Uterus (tissue), 4 donors: Measurements from ENCODE around the gene CEP78. TPM values are rescaled to one million over a fixed set of nuclear protein-coding genes. Genes with fewer than 3 reads are reported as not detected.

Experiments
- DNase-seq, 2 donors: peaks; one replicate each; pipeline ENCODE4 v3.0.0-alpha.2; 2019 to 2020
- H3K27ac ChIP-seq, 2 donors: fragments of 200-600 bp; sonication (generic); 1 replicate in 1 of 2; 2 replicates in 1 of 2; pipeline ENCODE4 v1.5.1; 2016 to 2018
- H3K27me3 ChIP-seq, 2 donors: fragments of 200-600 bp; sonication (generic); one replicate each; pipeline ENCODE4 v1.5.1; 2018 to 2019; ENCODE audit warnings: control low read depth in 1 of 2
- H3K36me3 ChIP-seq, 2 donors: fragments of 200-600 bp; sonication (generic); one replicate each; pipeline ENCODE4 v1.5.1; 2019; ENCODE audit warnings: control low read depth in 1 of 2
- H3K4me1 ChIP-seq, 2 donors: fragments of 200-600 bp; sonication (generic); one replicate each; pipeline ENCODE4 v1.5.1; 2018 to 2019; ENCODE audit warnings: control low read depth in 1 of 2
- H3K4me3 ChIP-seq, 2 donors: fragments of 200-600 bp; sonication (generic); 1 replicate in 1 of 2; 2 replicates in 1 of 2; pipeline ENCODE4 v1.5.1; 2018 to 2019; ENCODE audit warnings: mild to moderate bottlenecking in 1 of 2
- H3K9me3 ChIP-seq, 2 donors: fragments of 200-600 bp; sonication (generic); one replicate each; pipeline ENCODE4 v1.5.1; 2019; ENCODE audit warnings: control low read depth in 1 of 2
- POLR2A ChIP-seq, 2 donors: fragments of 450-650 bp; IDR thresholded peaks; one replicate each; pipeline ENCODE4 v1.6.1; 2016; ENCODE audit warnings: antibody characterized with exemption in 2 of 2, mild to moderate bottlenecking in 1 of 2, moderate library complexity in 1 of 2
- intact Hi-C: fragments of 100-400 bp; cut with DNase I; formaldehyde crosslinking; loops from one replicate; pipeline ENCODE4 v1.15.1; 2023; ENCODE audit warnings: low total_unique reads
- total RNA-seq, 4 donors: library from RNA; depleted of rRNA in 3 of 4; stranded (reverse); fragments of >200 nt in 3 of 4; gene quantifications; one replicate each; pipeline versions ENCODE4 v1.1.0 to v1.2.4, GENCODE V29; 2014 to 2023
- TF ChIP-seq, protein P1 (sequence below), 4 experiments: fragments of 200-600 bp in 2 of 4; fragments of 450-650 bp in 2 of 4; sonication (generic) in 2 of 4; IDR thresholded peaks; one replicate each; pipeline ENCODE4 v1.5.1; 2016 to 2019; ENCODE audit warnings: antibody characterized with exemption in 4 of 4, mild to moderate bottlenecking in 2 of 4, moderate library complexity in 1 of 4
- donor health status: DM: yes; HTN: yes; CAD: no.

The CEP78 gene
- total RNA-seq, 4 donors from 2014 or later, result 8.7 to 59.3 (median 26.7) TPM

DNA sequence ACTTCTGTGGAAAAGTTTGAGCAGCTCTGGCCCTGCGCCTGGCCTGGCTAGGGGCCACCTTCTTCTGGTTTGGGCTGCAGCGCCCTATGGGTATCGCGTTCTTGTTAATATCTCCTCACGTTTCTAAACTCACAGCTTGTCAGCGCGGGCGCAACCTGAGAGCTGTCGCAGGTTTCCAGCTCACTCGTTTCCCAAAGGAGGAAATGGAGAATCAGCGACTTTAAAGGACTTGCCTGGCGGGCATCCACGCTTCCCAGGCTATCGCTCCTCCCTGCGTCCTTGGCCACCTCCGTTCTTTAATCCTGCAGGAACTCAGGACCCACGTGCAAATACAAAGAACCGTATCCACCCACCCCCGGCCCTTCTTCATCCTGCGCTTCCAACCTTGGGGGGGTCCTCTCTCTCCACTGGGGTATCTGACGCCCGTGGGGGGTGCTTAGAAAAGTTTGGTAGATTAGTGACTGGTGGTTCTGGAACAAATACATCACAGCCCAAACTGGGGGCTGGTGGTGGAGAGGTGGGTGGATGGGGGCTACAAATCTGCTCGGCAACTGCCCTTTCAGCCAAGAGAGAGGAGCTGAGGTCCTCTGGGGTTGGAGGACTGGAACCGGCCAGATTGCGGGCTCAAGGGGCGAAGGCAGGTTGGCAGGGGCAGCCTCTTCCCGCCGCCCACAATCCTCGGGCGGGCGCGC, 60.5 kb downstream of the CEP78 start:
- intact Hi-C loops, result no loop called here
- Histone ChIP-seq H3K36me3 (no peaks in the 10 kb centered on the region), H3K4me3 (peak overlapping the region; percentile 29 to 49), H3K27me3 (peaks cover 3 to 30% of the 10 kb centered on the region in 2 donors), H3K4me1 (peaks cover 0 to 9% of the 10 kb centered on the region in 2 donors), H3K27ac (no peak overlapping the region), H3K9me3 (no peaks in the 10 kb centered on the region)
- DNase-seq, result peak in 1 of 2 donors; percentile 43
- TF ChIP-seq POLR2A (IDR thresholded peaks at IDR 0.05), result no peak
- TF ChIP-seq, protein P1, sequence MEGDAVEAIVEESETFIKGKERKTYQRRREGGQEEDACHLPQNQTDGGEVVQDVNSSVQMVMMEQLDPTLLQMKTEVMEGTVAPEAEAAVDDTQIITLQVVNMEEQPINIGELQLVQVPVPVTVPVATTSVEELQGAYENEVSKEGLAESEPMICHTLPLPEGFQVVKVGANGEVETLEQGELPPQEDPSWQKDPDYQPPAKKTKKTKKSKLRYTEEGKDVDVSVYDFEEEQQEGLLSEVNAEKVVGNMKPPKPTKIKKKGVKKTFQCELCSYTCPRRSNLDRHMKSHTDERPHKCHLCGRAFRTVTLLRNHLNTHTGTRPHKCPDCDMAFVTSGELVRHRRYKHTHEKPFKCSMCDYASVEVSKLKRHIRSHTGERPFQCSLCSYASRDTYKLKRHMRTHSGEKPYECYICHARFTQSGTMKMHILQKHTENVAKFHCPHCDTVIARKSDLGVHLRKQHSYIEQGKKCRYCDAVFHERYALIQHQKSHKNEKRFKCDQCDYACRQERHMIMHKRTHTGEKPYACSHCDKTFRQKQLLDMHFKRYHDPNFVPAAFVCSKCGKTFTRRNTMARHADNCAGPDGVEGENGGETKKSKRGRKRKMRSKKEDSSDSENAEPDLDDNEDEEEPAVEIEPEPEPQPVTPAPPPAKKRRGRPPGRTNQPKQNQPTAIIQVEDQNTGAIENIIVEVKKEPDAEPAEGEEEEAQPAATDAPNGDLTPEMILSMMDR (IDR thresholded peaks at IDR 0.05), result no peak

DNA sequence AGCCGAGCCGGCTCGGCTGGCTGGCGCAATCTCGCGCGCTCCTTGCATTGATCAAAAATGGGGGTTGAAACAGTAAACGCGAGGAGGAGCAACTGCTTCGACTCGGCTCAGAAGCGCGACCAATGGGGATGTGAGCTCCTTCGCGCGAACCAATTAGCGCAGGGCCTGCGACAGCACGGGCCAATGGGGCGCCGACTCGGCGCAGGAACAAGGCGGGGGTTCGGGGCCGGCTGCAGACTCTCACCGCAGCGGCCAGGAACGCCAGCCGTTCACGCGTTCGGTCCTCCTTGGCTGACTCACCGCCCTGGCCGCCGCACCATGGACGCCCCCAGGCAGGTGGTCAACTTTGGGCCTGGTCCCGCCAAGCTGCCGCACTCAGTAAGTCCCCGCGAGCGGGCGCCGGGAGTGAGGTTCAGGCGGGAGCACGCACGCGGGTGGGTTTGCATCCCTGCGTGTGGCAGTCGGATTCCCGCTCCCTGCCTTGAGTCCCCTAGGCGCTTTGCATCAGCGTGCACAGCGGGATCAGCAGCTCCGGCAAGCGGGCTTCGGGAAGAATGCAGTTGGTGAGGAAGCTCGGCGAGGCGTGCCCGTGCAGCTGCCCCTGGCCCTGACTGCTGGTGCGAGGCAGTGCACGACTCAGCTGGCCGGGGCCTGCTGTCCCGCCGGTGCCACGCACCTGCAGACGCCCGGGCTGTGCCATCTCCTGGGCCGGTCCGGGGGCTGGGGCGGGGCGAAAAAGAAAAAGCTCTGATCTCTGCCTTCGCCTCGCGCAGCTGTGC, 61.2 kb downstream of the CEP78 start, which contains the start of gene PSAT1:
Gene PSAT1, plus strand, starts transcription at position 233 of the 779 bp plus-strand sequence. Its CDS starts 86 bp downstream, at position 319.
- peak within 1 kb of the TSS; percentile 29 to 49 for H3K4me3 ChIP-seq
- TF ChIP-seq, protein P1 (IDR thresholded peaks at IDR 0.05), result peak in 2 of 4 experiments; percentile 6 to 19
- TF ChIP-seq POLR2A (IDR thresholded peaks at IDR 0.05), result no peak
- intact Hi-C loops, result no loop called here
- no peaks in the 10 kb centered on the region for H3K9me3 ChIP-seq
- peaks cover 3 to 32% of the 10 kb centered on the region in 2 donors for H3K27me3 ChIP-seq
- no peak within 1 kb of the TSS for H3K27ac ChIP-seq
- no peaks in the 10 kb centered on the region for H3K36me3 ChIP-seq
- peak; percentile 62 to 81 for DNase-seq
- H3K4me1 ChIP-seq, result peaks cover 0 to 9% of the 10 kb centered on the region in 2 donors

DNA sequence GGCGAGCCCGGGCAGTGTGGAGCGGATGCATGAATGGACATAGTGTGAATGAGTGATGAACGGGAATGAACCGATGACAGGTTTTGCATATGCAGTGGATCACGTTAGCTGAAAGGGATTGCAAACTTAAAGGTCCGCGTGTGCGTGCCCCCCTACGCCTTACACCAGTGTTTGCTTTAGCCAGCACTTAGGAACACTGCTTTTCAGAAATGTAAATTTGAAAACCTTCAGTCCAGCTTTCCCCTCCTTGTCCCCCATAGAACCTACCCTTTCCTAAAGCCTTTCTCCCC, 61.7 kb downstream of the CEP78 start:
- Histone ChIP-seq H3K27ac (no peak overlapping the region), H3K36me3 (no peaks in the 10 kb centered on the region), H3K27me3 (peaks cover 3 to 32% of the 10 kb centered on the region in 2 donors), H3K9me3 (no peaks in the 10 kb centered on the region), H3K4me3 (peak overlapping the region in 1 of 2 donors; percentile 49), H3K4me1 (peaks cover 0 to 9% of the 10 kb centered on the region in 2 donors)
- intact Hi-C loops, result no loop called here
- TF ChIP-seq, protein P1 (IDR thresholded peaks at IDR 0.05), result no peak
- TF ChIP-seq POLR2A (IDR thresholded peaks at IDR 0.05), result no peak
- DNase-seq, result no peak

DNA sequence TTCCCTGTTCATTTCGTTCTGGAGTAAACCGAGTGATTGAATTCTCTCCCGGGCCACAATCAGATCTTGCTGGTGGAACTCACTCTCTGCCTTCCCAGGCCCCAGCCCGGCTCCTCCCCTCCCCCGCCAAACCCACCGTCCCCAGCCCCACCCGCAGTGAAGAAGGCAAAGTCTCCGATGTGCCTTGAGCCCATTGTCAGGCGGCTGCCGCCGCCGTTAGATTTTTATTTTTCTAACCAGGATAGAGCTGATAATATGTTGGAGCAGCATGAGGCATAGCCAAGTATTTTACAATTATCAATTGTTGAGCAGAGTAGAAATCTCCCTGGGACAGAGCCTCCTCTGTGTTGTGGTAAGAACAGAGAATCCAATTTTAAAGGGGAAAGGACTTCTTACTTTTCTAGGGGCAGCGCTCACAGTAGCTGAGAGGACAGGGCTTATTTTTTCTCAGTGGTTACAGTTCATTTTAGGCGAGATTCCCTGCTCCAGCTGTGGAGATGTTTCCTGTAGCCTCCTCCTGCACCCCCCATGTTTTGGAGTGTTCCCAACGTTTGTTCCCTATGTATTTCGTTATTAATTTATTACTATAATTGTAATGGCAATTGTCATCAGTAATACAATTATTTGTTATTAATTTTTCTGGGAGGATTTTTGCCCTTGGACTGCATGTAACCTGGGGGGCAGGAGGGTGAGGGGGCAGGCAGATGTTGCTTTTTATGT, 62.3 kb downstream of the CEP78 start:
- TF ChIP-seq POLR2A (IDR thresholded peaks at IDR 0.05), result no peak
- TF ChIP-seq, protein P1 (IDR thresholded peaks at IDR 0.05), result no peak
- Histone ChIP-seq H3K27ac (no peak overlapping the region), H3K4me3 (peak overlapping the region in 1 of 2 donors; percentile 10), H3K9me3 (no peaks in the 10 kb centered on the region), H3K4me1 (peaks cover 0 to 9% of the 10 kb centered on the region in 2 donors), H3K36me3 (no peaks in the 10 kb centered on the region), H3K27me3 (peaks cover 3 to 32% of the 10 kb centered on the region in 2 donors)
- intact Hi-C loops, result no loop called here
- no peak for DNase-seq
